GM21515 (cell line): ENCODE data around the gene AKR1E2.

Experiments used
- ATAC-seq: cut with Tn5 transposase; IDR thresholded peaks from one replicate; pipeline ENCODE4 v1.9.1; 2021; ENCODE audit not compliant: unreplicated experiment

The AKR1E2 gene

DNA sequence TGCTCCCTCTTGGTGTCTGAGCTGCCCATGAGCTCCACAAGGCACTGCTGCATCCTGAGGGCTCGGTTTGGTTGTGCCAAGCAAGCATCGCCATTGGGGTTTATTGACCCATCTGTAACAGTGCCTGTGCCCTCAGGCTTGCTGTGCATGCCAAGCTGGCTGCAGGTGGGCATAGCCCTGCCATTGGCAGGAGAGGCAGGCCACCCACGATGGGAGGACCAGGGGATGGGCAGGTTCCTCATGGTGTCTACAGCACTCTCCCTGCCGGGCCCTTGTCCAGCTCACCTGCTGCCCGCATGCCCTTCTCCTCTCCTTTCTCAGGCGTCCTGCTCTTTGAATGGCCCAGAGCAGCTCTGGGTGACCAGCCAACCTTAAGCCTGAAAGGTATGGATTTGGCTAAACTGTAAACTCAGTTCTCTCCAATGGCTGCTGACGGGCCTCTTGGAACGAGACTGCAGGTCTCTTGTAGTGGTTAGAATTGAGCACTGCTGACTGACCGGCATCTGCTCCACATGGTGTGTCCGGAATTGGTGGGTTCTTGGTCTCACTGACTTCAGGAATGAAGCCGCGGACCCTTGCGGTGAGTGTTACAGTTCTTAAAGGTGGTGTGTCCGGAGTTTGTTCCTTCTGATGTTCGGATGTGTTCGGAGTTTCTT, 17.6 kb downstream of the AKR1E2 start:
- no peak for ATAC-seq

DNA sequence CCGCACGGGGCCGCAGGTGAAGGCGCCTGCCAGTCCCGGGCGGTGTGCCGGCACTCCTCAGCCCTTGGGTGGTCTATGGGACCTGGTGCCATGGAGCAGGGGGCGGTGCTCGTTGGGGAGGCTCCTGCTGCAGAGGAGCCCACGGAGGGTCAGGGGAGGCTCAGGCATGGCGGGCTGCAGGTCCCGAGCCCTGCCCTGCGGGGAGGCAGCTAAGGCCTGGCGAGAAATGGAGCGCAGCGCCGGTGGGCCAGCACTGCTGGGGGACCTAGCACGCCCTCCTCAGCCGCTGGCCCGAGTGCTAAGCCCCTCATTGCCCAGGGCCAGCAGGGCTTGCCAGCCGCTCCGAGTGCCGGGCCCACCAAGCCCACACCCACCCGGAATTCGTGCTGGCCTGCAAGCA, 18.9 kb downstream of the AKR1E2 start:
- no peak for ATAC-seq

DNA sequence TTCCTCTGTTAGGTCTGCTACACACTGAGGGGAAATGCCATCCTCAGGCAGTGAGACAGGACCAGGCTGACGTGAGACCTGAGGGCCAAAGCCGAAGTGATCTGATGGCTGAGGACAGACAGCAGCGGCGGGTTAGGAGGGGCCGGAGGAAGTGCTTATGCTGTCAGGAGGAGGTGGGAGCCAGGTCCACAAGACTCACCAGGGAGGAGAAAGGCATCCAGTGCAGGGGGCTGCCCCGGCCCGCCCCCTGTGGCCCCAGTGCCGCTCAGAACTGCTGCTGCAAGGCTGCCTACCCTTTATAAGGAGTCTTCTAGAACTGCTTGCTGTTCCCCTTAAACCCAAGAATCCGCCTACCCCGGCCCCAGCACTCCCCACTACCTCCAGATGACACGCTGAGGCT, 19.8 kb downstream of the AKR1E2 start:
- ATAC-seq, result no peak

DNA sequence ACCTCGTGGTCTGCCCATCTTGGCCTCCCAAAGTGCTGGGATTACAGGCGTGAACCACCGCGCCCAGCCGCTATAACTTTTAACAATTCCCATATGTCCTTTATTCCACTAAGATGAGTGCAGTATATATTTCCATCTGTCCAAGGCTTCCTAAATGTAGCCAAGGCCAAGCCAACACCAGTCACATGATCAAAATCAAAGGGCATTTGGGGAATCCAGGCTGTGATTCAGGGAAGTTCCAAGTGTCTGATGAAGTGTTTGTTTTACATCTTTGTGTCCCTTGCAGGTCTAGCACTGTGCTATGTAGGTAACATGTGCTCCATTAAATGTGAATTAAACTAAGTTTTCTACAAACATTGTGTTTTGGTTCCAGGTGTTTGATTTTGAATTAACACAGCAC, 20.8 kb downstream of the AKR1E2 start:
- no peak for ATAC-seq

DNA sequence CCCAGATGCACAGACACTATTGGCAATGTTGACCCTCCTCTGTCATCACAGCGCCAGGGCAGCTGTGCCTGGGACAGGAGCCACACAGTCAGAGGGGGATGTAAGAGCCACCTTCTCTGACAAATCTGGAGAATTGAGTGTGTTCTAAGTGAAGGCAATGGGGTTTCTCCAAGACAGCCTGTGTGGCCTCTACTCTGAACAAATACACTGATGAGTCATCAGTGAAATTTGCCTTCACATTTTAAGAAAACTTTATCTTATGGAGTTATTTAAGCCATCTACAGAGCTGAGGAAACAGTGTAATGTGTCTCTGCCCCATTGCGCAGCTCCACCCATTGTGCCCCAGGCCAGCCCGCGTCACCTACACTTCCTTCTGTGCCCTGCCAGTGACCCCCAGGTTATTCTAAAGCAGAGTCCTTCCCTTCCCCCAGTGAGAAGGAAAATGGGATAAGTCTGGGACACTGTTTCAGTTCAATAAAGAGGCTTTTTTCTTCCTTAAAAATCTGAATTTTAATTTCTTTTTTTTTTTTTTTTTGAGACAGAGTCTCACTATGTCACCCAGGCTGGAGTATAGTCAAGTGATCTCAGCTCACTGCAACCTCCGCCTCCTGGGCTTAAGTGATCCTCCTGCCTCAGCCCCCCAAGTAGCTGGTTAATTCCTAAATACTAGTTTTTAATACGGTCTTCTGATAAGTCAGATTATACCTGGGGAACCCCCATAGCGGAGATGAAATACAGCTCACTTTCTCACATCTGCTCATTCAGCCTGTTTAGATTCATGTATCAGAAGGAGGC, 21.8 kb downstream of the AKR1E2 start:
- ATAC-seq, result no peak

GRCh38 chr10:4848356-4849041, 22.5 kb downstream of the AKR1E2 start:
- ATAC-seq, result no peak

DNA sequence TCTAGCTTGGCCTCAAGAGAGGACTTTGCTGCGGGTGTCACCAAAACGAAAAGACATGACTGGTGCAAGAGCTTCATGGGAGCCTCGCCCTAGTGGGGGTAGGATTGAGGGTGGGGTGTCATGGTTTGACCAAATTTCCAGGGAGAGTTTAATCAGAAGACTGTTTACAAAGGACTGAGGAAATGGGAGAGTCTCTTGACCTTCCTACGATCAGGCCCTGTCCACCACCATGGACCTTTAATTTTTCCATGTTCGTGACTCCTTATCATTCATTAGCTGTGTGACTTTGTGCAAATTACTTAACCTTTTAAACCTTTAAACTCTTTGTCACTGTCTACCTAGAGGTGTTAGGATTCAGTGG, 23.0 kb downstream of the AKR1E2 start:
- no peak for ATAC-seq

DNA sequence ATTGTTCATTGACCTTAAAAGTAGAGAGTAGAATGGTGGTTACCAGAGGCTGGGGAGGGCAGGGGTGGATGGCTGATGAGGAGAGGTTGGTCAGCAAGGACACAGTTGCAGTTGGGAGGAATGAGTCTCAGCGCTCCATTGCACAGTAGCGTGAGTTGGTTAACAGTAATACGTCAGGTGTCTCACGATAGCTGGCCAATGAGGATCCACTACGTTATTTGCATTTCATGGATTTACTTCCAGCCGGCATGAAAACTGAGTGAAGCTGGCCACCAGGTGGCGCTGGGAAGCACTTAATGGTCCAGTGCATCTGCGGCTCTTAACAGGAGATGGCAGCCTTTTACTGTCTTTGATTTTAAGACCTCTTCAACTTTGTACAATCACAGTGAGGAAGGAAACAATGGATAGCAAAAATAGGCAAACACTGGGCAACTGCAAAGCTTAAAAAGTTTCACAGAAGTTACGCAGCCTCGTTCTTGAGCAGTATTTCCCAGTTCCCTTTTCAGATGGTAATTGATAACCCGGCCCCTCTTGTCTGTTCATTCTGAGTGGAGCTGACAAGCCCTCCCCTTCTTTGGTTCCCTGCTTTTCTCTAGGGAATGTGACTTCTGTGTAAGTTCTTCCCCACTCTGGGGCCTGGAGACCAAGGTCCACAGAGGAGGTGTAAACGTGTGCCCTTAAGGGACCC, 23.7 kb downstream of the AKR1E2 start:
- peak; percentile 95 for ATAC-seq

DNA sequence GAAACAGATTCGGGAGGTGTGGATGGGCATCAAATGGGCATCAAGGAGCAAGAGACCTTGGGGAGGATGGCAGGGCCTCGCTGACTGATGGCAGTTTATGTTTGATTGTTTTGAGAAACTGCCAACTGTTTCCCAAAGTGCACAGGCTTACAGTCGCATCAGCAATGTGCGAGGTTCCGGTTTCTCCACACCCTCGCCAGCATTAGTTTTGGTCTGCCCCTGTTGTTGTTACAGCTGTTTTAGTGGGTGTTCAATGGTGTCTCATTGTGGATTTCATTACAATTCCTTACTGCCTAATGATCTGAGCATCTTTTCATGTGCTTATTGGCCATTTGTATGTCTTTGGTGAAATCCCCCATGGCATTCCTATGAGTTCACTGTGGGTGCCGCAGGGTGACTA, 24.4 kb downstream of the AKR1E2 start:
- ATAC-seq, result no peak

DNA sequence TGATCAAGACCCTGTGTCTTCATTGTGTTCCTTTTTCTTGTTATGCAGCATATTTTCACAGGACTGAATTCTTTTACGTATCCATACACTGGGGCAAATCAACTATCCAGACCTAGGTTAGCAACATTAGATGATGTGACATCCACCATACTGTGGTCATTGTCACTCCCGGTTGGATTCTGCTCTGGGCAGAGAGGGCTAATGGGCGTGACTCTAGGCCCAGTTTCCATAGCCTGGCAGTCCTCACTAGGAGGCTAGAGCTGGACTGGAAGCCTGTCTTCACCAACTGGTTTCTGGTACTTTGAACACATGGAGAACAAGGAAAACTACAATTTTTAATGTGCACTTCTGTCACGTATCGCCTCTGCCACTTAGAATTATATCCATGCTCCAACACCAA, 25.2 kb downstream of the AKR1E2 start:
- no peak for ATAC-seq

DNA sequence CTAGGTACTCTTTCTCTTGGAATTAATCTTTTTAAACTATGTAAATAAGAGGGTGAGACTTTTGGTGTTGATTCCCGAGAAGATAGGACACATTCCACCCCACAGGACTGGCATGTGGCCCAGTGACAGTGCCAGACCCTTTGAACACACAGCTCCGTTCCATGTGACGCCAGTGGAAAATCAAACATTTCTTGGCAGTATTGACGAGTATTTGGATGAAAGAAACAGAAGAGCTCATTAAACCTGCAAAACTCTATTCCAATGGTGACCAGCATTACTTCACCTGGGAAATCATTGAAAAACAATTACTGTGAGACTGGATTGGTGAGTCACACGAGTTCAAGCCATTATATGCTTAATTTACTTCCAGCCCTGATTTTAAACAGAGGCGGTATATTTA, 25.8 kb downstream of the AKR1E2 start:
- no peak for ATAC-seq

DNA sequence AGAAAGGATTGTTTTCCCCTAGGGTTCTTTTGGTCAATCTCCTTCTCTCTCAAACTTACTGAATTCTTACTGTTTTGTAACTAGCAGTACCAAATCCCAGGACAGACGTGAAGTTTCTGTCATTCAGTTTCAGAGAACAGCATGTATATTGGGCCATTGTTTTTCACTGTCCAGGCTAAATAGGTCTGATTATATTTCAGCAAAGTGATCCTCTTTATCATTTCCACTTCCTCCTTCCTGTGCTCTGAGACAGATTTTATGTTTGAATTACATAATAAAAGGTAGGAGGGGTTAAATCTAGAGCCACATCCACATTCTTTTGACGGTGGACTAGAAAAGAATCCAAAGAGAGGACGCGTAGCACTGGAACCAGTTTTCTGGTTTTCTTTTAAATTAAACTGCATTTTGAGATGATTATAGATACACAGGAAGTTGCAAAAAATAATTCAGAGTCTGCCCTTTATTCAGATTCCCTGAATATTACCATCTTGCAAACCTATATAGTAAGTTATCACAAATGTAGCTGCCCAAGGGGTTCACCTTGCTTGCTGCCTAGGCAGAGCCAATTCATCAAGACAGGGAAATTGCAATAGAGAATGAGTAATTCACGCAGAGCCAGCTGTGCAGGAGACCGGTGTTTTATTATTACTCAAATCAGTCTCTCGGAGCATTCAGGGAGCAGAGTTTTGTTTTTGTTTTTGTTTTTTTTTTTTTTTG, 40.1 kb downstream of the AKR1E2 start:
- ATAC-seq, result no peak

- ATAC-seq, result no peak
These were observed 41.1 kb downstream of the AKR1E2 start for GRCh38 chr10:4867109-4867519.

GRCh38 chr10:4867520-4868356, 41.7 kb downstream of the AKR1E2 start:
- ATAC-seq, result no peak

DNA sequence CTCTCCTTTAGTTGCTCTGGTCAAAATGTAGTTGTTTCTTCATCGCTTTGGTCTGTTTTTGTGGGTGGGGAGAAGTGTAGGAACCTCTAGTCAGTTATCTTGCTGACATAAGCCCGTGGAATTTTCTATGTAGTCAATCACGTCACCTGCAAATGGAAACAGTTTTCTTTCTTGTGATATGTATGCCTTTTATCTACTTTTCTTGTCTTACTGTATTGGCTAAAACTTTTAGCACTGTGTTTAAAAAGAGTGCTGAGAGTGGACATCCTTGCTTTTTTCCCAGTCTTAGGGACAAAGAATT, 42.3 kb downstream of the AKR1E2 start:
- no peak for ATAC-seq

GRCh38 chr10:4882704-4883078, 56.7 kb downstream of the AKR1E2 start:
- no peak for ATAC-seq

GRCh38 chr10:4883079-4883739, 57.2 kb downstream of the AKR1E2 start:
- no peak for ATAC-seq

GRCh38 chr10:4885162-4885561, 59.2 kb downstream of the AKR1E2 start:
- ATAC-seq, result no peak

DNA sequence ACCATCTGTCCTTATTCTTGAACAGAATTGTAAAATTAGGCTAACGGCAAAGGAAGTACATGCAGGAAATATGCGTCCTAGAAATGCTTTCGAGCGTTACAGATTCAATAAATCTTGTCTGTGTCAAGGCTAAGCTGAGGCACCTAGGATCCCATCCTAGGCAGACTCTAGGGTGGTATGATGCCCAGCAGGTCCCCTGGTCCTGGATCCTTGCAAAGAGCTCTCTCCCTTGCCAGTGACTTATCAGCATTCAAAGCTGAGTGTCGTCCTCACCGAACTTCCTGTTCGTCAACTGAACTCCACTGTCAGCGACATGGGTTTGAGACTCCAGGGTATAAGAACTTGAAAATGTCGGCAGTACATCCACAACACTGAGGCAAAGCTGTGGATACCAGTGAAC, 61.5 kb downstream of the AKR1E2 start:
- no peak for ATAC-seq

DNA sequence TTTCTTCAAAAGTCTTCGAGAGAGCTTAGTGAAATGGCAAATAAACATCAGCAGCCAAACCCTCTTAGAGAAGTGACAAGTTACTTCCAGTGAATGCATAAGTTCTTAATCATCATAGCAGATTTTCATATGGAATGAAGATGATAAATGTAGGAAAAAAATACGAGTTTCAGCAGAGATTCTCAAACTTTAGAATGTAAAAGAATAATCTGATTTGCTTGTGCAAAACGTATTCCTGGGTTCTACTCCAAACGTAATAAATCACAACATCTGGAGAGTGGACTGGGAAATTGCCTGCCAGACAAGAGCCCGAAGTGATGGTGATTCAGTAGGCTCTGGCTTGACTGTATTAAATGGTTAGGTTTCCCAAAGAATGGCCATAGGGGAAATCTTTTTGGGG, 62.2 kb downstream of the AKR1E2 start:
- no peak for ATAC-seq
